DMS79 (cell line): ENCODE data around the gene KLF11.

ENCODE experiments used
- DNase-seq: peaks from one replicate; lab custom pipeline; 2025; lab: John Stamatoyannopoulos, UW

The KLF11 gene

DNA sequence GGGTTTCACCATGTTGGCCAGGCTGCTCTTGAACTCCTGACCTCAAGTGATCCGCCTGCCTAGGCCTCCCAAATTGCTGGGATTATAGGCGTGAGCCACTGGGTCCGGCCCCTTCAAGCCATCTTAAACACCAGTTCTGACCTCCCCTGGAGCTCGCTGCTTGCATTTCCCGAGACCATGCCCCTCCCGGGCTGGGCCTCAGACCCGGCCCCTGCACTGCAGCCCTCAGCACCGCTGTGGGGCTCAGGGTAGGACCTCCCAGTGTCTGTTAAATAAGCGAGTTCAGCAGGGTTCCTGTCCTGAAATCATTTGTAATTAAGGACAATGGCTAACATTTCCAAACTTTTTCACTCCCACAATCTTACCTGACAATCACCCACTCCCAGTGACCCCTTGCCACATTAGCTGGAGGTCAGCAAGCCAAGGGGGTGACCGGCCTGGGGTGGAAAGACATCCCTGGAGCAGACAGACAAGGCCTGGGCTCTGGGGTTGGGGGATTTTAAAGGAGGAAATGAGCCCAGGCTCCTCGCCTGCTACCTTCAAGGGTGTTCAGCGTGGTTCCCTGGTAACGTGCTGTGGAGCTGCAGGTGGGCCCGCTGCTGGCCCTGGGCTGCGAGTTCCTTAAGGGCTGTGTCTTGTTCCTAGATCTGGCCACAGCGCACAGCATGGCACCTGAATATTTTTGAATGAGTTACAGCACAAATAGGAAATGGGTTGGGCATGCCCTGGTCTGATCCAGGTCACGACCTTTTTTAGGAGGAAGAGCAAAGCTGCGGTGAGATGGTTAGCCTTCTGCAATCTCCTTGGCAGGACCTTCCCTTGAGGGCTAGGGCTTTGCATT lies 21.8 kb downstream of the KLF11 start:
- DNase-seq: no peak

DNA sequence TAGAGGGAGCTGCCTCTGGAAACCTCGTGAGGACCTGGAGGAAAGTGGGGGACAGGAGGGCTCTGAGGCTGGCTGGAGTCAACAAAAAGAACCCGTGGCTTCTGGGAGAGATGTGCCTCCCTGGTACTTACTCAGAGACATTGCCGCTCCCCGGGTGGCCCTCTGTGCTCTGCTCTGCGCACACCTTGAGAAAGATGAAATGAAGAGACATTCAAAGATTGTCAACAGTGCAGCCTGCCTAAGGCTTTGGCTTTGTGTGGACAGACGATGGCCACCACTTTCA lies 22.4 kb downstream of the KLF11 start:
- DNase-seq: no peak

GRCh38 chr2:10067330-10067729 lies 24.0 kb downstream of the KLF11 start:
- no peak for DNase-seq

DNA sequence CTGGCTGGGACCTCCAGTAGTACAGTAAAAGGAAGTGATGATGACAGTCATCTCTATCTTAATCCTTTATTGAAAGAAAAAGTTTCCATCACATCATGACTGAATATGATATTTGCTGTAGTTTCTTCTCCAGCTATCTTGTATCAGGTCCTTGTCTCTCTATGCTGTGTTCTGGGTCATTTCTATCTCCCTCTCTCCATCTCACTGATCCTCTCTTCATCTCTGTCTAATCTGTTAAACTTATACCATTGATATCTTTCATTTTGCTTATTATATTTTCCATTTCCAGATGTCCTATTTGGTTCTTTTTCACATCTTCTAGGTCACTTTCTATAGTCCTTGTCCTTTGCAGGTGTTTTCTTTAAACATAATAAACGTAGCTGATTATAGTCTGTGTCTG lies 24.5 kb downstream of the KLF11 start:
- no peak for DNase-seq

- no peak for DNase-seq
Measured at GRCh38 chr2:10071176-10071575, 27.8 kb downstream of the KLF11 start.

- DNase-seq: no peak
Measured at GRCh38 chr2:10071595-10071994, 28.2 kb downstream of the KLF11 start.

DNA sequence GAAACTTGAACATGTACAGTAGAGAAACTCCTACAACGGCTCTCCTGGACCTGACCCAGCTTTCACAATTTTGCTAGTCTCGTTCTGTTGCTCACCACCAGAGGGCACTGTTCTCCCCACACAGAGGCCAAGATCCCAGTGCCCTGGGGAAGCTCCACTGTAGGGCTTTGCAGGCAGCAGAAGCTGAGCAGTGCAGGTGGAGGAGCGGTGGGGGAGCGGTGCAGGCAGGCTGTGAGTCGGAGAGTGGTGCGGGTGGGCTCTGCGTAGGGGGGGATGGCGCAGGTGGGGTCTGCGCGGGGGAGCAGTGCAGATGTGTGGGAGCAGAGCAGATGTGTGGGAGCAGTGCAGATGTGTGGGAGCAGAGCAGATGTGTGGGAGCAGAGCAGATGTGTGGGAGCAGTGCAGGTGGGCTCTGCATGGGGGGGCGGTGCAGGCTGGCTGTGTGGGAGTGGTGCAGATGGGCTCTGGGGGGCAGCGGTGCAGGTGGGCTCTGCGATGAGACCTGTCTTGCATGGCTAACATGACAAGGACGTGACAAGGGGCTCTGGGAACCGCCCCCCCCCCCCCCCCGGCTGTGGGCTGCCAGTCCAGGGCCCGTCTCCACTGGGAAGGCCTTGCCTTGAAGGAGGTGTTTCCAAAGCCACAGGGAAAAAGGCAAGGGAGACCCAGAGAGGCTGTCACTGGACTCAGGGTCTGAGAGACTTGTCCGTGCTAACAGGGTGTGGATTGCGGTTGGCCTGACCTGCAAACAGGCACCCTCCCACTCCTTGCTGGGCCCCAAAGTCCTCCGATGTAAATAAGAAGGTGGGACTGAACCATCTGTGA lies 29.5 kb downstream of the KLF11 start:
- DNase-seq: peak; percentile 85

DNA sequence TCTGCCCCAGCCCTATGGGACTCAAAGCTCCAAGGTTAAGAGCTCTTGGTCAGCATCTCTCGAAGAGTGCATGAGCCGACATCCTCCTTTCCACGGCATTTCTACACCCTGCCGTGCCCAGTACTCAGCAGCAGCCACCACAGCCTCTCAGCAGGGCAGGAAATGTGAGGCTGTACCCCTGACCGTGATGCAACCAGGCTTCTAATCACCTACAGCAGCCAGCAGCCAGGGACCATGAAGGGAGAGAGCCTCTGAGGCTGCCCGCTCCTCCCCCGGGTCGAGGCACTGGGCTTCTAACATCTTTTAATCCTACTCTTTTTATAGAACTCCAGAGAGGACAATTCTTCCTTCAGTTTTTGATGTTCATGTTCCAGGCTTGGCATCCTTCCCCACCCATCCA lies 30.4 kb downstream of the KLF11 start:
- no peak for DNase-seq

GRCh38 chr2:10075101-10075500 lies 31.8 kb downstream of the KLF11 start:
- DNase-seq: no peak

GRCh38 chr2:10075571-10076209 lies 32.3 kb downstream of the KLF11 start:
- DNase-seq: no peak

GRCh38 chr2:10076511-10076910 lies 33.2 kb downstream of the KLF11 start:
- DNase-seq: no peak

DNA sequence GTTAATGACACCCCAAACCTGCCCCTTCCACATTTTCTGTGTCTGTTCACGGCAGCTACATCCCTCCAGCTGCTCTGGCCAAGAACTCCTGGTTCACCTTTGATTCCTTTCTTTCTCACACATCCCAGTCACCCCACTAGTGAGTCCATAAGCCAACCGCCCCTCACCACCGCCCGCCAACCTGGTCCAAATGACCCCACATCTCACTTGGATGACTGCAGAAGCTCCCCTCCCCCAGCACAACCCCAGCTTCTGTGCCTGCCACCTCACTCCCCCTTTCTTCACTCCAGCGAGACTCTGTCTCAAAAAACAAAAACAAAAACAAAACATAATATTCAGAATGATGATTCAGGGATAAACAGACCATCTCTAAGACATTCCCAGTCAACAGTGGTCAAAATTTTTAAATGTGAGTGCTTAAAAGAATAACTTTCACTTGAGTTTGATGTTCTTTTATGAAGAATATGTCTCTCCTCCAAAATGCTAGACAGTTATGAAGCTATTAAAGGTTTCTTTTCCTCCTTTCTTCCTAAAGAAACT lies 33.7 kb downstream of the KLF11 start:
- DNase-seq: no peak

GRCh38 chr2:10078001-10078400 lies 34.7 kb downstream of the KLF11 start:
- no peak for DNase-seq

GRCh38 chr2:10078704-10079265 lies 35.4 kb downstream of the KLF11 start:
- DNase-seq: no peak

DNA sequence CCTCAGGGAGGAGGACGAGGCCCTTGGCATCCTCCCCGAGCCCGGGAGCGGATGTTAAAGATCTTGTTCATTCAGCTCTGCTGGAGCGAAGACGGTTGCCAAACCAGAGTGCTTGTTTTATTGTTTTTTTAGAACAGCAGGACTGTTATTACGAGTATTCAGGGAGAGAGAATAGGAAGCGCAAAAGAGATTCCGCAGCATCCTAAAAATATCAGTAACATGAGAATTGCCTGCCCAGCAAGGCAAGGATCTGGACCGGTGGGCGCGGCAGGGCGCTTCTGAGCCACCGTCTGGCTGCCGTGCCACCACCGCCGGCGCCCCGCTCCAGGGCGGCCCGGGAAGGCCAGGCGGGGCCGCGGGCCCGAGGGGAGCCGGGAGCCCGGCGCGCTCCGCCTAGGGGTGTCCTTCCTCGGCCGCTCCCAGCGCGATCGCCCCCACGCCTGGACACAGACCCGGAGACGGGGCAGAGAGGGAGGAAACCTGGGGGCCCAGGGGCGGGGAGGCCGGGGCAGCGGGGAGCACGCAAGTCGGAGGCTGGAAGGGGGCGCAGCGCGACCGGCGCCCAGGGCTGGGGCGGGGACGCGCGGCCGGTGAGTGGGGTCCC lies 36.0 kb downstream of the KLF11 start:
- DNase-seq: peak; percentile 54

GRCh38 chr2:10079870-10080535 lies 36.7 kb downstream of the KLF11 start, which contains the start of gene CYS1:
CYS1 (minus strand) TSS chr2:10080411; CDS start chr2:10080223, 188 bp downstream.
- no peak for DNase-seq

- no peak for DNase-seq
Measured at GRCh38 chr2:10080536-10081304, 37.4 kb downstream of the KLF11 start.

- no peak for DNase-seq
Measured at GRCh38 chr2:10083046-10083445, 39.7 kb downstream of the KLF11 start.

DNA sequence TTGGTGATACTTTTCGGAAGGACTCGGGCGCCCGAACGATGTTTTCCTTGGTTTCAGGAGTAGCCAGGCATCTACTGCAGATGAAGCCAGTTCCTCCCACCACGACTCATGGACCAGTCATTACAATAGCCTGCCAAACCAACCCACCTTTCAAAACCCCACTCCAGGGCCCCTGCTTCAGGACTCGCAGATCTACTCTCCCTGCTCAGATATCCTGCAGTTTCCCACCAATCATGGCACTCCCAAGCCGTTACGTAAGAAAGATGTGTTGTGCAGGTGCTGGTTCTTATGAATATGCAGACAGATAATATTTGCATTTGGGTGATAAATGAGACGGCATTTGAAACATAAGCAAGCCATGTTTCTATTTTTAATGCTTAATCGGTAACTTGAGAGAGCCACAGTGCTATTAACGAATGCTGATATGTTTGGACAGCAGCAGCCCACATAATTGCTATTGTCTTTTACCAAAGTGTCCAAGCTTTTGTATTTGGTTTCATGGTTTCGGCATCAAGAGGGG lies 40.4 kb downstream of the KLF11 start:
- no peak for DNase-seq

DNA sequence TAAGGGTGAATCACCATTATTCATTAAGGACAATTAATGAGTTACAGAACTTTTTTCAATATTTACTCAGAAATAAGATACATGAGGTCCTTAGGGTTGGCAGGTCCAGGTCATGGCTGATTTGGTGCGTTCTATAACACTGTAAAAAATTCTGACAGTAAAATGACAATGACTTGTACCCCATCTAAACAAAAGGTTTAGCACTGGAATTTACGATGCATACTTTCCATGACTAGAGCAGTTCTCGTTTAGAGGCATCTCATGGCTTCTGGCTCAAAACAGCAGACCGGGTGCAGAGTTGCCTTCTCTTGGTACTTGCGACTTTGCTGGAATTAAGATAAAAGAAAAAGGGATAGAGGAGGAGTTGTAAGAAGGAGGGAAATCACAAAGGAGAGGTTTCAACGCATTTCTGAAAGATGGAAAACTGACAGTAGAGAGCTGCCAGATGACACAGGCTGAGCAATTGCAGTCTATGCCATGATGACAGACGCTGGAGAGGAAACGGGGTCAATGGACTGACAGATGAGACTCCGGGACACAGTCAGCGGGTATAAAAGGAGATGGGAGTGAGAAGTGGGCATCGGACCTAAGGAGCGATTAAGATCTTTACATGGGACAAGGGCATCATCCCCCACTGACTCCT lies 41.0 kb downstream of the KLF11 start:
- no peak for DNase-seq
